ENCODE measurements around the gene PRKX. TPM values are rescaled to one million over a fixed set of nuclear protein-coding genes. Genes with fewer than 3 reads are reported as not detected.
A peak's percentile ranks its signal among the peaks of the same experiment; 100 is the strongest.
"Not testable (repeated sequence)": the region's sequence is repeated elsewhere in the genome, so short reads cannot be mapped to it uniquely, and the experiment has no call there.

The PRKX gene
- total RNA-seq, 1 donor from 2014 or later = 25.1 TPM

- no peak for DNase-seq (ENCODE audit: low read depth, low spot score)
Measured at GRCh38 chrX:3653111-3653510, 60.3 kb downstream of the PRKX start.

DNA sequence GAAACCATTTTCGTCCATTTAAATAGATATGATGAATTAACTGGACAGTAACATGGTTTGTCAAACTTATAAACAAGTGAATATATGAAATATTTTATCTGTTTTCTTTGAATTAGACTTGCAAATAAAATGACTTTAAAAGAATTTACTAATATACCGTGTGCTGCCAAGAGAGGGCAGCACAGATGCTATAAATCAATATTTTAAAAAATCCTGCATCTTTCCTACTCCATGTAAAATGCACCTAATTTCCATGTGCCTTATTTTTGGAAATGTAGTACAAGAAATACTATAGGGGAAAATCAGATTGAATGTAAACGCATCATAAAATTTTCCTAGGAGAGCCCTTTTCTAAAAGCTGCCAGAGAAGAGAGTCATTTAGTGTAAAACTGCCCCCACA lies 62.2 kb downstream of the PRKX start:
- DNase-seq (ENCODE audit: low read depth, low spot score) = peak; percentile 11

- DNase-seq (ENCODE audit: low read depth, low spot score) = no peak
Measured at GRCh38 chrX:3648084-3648483, 65.4 kb downstream of the PRKX start.

GRCh38 chrX:3639858-3640631 lies 73.4 kb downstream of the PRKX start:
- not testable (repeated sequence) for DNase-seq (ENCODE audit: low read depth, low spot score)

DNA sequence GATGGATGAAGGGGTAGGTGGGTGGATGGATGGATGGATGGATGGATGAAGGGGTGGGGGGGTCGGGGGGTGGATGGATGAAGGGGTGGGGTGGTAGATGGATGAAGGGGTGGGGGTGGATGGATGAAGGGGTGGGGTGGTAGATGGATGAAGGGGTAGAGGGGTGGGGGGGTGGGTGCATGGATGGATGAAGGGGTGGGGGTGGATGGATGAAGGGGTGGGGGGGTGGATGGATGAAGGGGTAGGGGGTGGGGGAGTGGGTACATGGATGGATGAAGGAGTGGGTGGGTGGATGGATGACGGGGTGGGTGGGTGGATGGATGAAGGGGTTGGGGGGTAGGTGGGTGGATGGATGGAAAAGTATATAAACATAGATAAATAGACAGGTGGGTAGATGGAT lies 74.2 kb downstream of the PRKX start:
- no peak for DNase-seq (ENCODE audit: low read depth, low spot score)

DNA sequence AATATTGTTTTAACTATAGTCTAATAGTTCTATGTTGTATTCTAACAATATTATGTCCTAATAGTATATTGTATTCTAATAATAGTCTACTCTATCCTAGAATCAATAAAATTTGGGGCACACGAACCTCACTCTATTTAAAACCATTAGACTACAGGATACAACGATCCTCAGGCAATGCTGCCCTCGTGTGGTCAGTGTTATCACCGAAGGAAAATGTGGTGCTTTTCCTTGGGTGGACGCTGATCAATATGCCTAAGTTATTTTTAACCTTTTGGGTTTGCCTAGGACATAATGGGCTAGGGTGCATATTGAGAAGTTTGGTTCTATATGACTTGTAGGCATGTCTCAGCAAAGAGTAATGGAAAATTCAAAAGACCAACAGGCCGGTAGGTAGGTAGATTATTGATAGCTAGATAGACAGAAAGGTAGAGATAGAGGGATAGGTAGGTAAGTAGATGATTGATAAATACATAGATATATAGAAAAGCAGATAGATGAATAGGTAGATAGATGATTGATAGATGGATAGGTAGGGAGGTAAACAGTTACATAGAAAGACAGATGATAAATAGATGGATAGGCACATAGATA lies 75.1 kb downstream of the PRKX start:
- DNase-seq (ENCODE audit: low read depth, low spot score) = no peak

- no peak for DNase-seq (ENCODE audit: low read depth, low spot score)
Measured at GRCh38 chrX:3636803-3637202, 76.6 kb downstream of the PRKX start.

GRCh38 chrX:3631196-3631595 lies 82.3 kb downstream of the PRKX start:
- no peak for DNase-seq (ENCODE audit: low read depth, low spot score)

DNA sequence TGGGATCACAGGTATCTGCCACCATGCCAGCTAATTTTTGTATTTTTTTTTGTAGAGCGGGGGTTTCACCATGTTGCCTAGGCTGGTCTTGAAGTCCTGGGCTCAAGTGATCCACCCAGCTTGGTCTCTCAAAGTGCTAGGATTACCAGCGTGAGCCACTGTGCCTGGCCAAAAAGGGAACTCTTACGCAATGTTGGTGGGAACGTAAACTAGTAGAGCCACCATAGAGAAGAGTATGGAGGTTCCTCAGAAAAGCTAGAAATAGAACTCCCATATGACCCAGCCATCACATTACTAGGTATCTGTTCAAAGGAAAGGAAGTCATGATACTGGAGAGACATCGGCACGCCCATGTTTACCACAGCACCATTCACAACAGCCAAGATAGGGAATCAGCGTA lies 85.9 kb downstream of the PRKX start:
- DNase-seq (ENCODE audit: low read depth, low spot score) = no peak

DNA sequence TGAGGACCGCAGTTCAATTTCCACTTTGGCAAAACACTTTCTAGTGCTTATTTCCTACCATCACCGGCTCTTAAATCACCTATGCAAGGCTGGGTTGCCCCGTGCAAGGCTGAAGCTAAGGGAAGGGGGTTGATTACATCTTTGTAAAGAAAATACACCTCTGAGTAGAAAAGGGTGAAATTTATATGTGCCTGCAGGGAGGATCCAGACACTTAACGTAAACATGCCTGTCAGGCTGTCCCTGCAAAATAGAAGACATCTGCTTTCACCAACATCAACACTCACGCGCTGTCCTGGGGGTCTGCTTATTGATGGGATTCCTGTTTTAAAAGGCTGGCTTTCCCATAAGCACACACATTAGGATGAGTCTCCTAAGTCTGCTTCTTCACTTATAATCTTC lies 92.0 kb downstream of the PRKX start:
- no peak for DNase-seq (ENCODE audit: low read depth, low spot score)

- not testable (repeated sequence) for DNase-seq (ENCODE audit: low read depth, low spot score)
Measured at GRCh38 chrX:3611744-3612143, 101.7 kb downstream of the PRKX start.

GRCh38 chrX:3609810-3610209 lies 103.6 kb downstream of the PRKX start:
- no peak for DNase-seq (ENCODE audit: low read depth, low spot score)

- DNase-seq (ENCODE audit: low read depth, low spot score) = no peak
Measured at GRCh38 chrX:3603026-3603661, 110.3 kb downstream of the PRKX start.

DNA sequence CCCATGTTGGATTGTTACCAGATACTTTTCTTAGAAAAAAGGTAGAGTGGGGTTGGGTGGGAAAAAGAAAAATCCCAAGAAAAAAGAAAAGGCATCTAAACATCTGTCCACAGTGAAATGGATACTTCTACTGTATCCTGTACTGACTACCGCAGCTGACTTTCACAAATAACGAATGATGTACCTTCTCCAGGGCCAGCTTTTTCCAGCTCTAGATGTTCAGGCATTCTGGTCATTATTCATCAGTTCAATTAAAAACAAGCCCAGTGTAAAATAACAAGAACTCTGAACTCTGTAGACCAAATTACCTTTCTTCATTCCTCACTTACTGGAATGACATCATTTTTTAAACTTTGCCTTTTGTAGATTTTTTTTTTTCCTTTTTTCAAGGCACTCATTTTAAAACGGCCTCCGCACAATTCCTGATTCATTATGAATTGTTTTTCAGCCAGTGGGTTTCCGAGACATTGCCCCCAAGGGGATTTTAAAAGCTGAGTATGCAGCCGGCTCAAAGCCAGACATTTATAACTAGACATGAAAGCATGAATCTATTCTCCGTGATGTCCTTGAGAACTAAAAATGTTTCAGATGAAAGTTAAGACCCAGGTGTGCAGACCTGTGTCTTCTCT lies 113.5 kb downstream of the PRKX start:
- DNase-seq (ENCODE audit: low read depth, low spot score) = no peak

GRCh38 chrX:3598709-3599108 lies 114.7 kb downstream of the PRKX start:
- no peak for DNase-seq (ENCODE audit: low read depth, low spot score)

GRCh38 chrX:3598046-3598605 lies 115.3 kb downstream of the PRKX start:
- no peak for DNase-seq (ENCODE audit: low read depth, low spot score)

GRCh38 chrX:3592184-3592583 lies 121.3 kb downstream of the PRKX start:
- DNase-seq (ENCODE audit: low read depth, low spot score) = no peak

- DNase-seq (ENCODE audit: low read depth, low spot score) = no peak
Measured at GRCh38 chrX:3589474-3589873, 124.0 kb downstream of the PRKX start.

DNA sequence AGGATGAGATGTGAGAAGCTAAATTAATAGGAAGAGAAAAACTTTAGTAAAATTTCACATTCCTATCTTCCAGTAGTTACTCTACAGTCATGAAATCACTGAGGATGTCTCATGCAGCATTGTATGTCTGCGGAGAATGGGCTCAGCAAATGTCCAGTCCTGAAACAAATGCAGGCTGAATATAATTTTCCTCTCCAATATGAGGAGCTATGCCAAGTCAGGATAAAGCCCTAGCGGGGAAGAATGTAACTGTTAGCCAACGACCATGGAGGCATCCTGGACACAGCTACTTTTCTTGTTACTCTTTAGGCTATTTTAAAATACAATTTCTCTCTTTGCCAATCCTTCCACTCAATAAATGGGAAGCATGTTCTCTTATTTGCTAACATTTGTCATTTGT lies 127.7 kb downstream of the PRKX start:
- no peak for DNase-seq (ENCODE audit: low read depth, low spot score)

DNA sequence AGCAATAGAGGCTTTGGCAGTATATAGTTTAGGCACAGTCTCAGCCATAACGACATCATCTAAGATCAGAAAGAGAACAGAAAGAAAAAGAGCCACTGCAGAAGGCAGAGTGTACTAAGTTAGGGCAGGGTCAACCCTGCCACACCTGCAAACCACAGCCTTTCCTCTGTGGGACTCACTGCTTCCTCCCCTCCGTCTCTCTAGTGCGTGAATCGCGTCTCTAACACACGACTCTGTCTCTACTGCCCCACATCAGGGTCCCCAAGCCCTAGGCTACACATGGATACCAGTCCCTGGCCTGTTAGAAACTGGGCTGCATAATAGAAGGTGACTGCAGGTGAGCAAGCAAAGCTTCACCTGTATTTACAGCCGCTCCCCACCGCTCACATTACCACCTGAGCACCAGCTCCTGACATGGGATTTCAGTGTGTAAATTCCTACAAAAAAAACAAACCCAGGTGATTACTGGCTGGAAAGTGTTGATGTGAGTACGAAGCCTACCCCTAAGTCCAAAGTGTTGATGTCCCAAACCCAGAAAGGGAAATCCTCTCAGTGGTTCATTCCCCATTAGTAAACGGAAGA lies 128.9 kb downstream of the PRKX start:
- no peak for DNase-seq (ENCODE audit: low read depth, low spot score)

DNA sequence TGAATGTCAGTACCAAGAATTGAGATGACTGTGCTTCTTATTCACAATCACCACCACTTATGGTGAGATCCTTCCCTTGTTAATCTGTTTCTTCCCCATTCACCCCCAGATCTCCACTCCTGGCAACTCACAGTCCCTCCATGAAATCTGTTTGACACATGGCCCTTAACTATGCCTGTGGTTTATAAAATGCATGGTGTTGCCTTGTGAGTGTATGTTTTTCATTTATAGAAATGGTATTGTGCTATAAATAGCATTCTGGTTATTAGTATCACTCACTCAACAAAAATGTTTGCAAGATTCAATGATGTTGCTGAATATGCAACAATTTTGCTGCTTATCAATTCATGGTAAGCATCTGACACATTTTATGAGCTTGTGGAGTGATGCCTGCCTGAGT lies 131.0 kb downstream of the PRKX start:
- DNase-seq (ENCODE audit: low read depth, low spot score) = no peak

Data from pulmonary artery endothelial cell (primary cell).